Liver (tissue), 9 donors: ENCODE results near the gene MSH6. TPM values are rescaled to one million over a fixed set of nuclear protein-coding genes. Genes with fewer than 3 reads are reported as not detected.

Experiments
- DNase-seq: peaks from one replicate; pipeline ENCODE4 v3.0.0-alpha.2; 2017; ENCODE audit warnings: low spot score
- H3K27ac ChIP-seq, 2 donors: one replicate each; pipeline ENCODE4 v1.7.0; 2013; ENCODE audit warnings: inconsistent platforms in 2 of 2, low read length in 2 of 2, control low read depth in 1 of 2, low read depth in 1 of 2, mild to moderate bottlenecking in 1 of 2
- H3K27me3 ChIP-seq, 4 donors: one replicate each; pipeline versions ENCODE4 v1.6.1 to v1.7.0; 2013; ENCODE audit warnings: low read length in 3 of 4, inconsistent platforms in 1 of 4, mild to moderate bottlenecking in 1 of 4, moderate library complexity in 1 of 4; ENCODE audit not compliant: control insufficient read depth in 4 of 4, insufficient read depth in 4 of 4
- H3K36me3 ChIP-seq, 4 donors: one replicate each; pipeline versions ENCODE4 v1.6.1 to v1.7.0; 2013; ENCODE audit warnings: low read length in 3 of 4, mild to moderate bottlenecking in 3 of 4, low read depth in 1 of 4, moderate library complexity in 1 of 4; ENCODE audit not compliant: control insufficient read depth in 4 of 4, insufficient read depth in 3 of 4
- H3K4me1 ChIP-seq, 4 donors: one replicate each; pipeline versions ENCODE4 v1.6.1 to v1.7.0; 2013; ENCODE audit warnings: low read length in 3 of 4, mild to moderate bottlenecking in 3 of 4, moderate library complexity in 1 of 4; ENCODE audit not compliant: control insufficient read depth in 4 of 4, insufficient read depth in 4 of 4
- H3K4me3 ChIP-seq, 3 donors: one replicate each; pipeline versions ENCODE4 v1.6.1 to v1.7.0; 2013; ENCODE audit warnings: low read length in 3 of 3, control low read depth in 1 of 3, low read depth in 1 of 3, mild to moderate bottlenecking in 1 of 3
- H3K9ac ChIP-seq, 2 donors: one replicate each; pipeline ENCODE4 v1.7.0; 2013; ENCODE audit warnings: low read length in 2 of 2, mild to moderate bottlenecking in 2 of 2, moderate library complexity in 2 of 2, control low read depth in 1 of 2, low read depth in 1 of 2
- H3K9me3 ChIP-seq, 4 donors: one replicate each; pipeline versions ENCODE4 v1.6.1 to v1.7.0; 2013; ENCODE audit warnings: low read length in 3 of 4; ENCODE audit not compliant: control insufficient read depth in 4 of 4
- EGR1 ChIP-seq, 2 donors: IDR thresholded peaks; 2 replicates each; pipeline ENCODE4 v1.6.1; 2016 to 2018; ENCODE audit warnings: antibody characterized with exemption in 2 of 2, low read depth in 2 of 2
- FOXA1 ChIP-seq: IDR thresholded peaks from 2 replicates; pipeline ENCODE4 v1.6.1; 2016; ENCODE audit warnings: antibody characterized with exemption
- FOXA2 ChIP-seq: IDR thresholded peaks from 2 replicates; pipeline ENCODE4 v1.6.1; 2016; ENCODE audit warnings: antibody characterized with exemption
- GABPA ChIP-seq, 2 donors: IDR thresholded peaks in 1 of 2; conservative IDR thresholded peaks in 1 of 2; 2 replicates each; pipeline ENCODE4 v1.6.1; 2016; ENCODE audit warnings: antibody characterized with exemption in 2 of 2, mild to moderate bottlenecking in 1 of 2, moderate library complexity in 1 of 2
- HNF4A ChIP-seq, 2 donors: conservative IDR thresholded peaks; 2 replicates each; pipeline ENCODE4 v1.6.1; 2016; ENCODE audit warnings: antibody characterized with exemption in 2 of 2, mild to moderate bottlenecking in 2 of 2
- HNF4G ChIP-seq: IDR thresholded peaks from 2 replicates; pipeline ENCODE4 v1.6.1; 2016; ENCODE audit warnings: antibody characterized with exemption
- JUND ChIP-seq, 2 donors: IDR thresholded peaks; 2 replicates each; pipeline ENCODE4 v1.6.1; 2016; ENCODE audit warnings: antibody characterized with exemption in 2 of 2
- NR2F2 ChIP-seq: IDR thresholded peaks from 2 replicates; pipeline ENCODE4 v1.6.1; 2016; ENCODE audit warnings: antibody characterized with exemption
- RXRA ChIP-seq, 2 donors: IDR thresholded peaks; 2 replicates each; pipeline ENCODE4 v1.6.1; 2017 to 2018; ENCODE audit warnings: antibody characterized with exemption in 2 of 2, mild to moderate bottlenecking in 1 of 2
- SP1 ChIP-seq: IDR thresholded peaks from 2 replicates; pipeline ENCODE4 v1.6.1; 2018; ENCODE audit warnings: antibody characterized with exemption, mild to moderate bottlenecking
- TAF1 ChIP-seq: conservative IDR thresholded peaks from 2 replicates; pipeline ENCODE4 v1.6.1; 2016; ENCODE audit warnings: antibody characterized with exemption, mild to moderate bottlenecking
- YY1 ChIP-seq: IDR thresholded peaks from 2 replicates; pipeline ENCODE4 v1.6.1; 2016; ENCODE audit warnings: antibody characterized with exemption, mild to moderate bottlenecking
- WGBS: extraction: QIAGEN DNeasy Blood & Tissue Kit; methylation state at CpG from one replicate; pipeline ENCODE4 v1.1.7; 2013; 5-methylcytosine and 5-hydroxymethylcytosine counted together
- polyA plus RNA-seq, 2 donors: library from polyadenylated mRNA; stranded (reverse) in 1 of 2; unstranded in 1 of 2; fragments of 200-250 nt in 1 of 2; fragments of >200 nt in 1 of 2; fragmentation: Nextera tagmentation in 1 of 2; extraction: Ambion mirVana in 1 of 2; gene quantifications; one replicate each; pipeline versions ENCODE4 v1.2.1 to v1.2.3, GENCODE V29; 2013 to 2015
- total RNA-seq, 2 donors: library from RNA; depleted of rRNA; stranded (reverse); fragments of >200 nt; gene quantifications; one replicate each; pipeline ENCODE4 v1.2.3, GENCODE V29; 2014
- TF ChIP-seq, protein P1 (sequence below): IDR thresholded peaks from 2 replicates; pipeline ENCODE4 v1.6.1; 2016; ENCODE audit warnings: antibody characterized with exemption
- TF ChIP-seq, protein P2 (sequence below): IDR thresholded peaks from 2 replicates; pipeline ENCODE4 v1.6.1; 2016; ENCODE audit warnings: antibody characterized with exemption, mild to moderate bottlenecking
- TF ChIP-seq, protein P3 (sequence below): IDR thresholded peaks from 2 replicates; pipeline ENCODE4 v1.6.1; 2016; ENCODE audit warnings: antibody characterized with exemption
- TF ChIP-seq, protein P4 (sequence below): IDR thresholded peaks from 2 replicates; pipeline ENCODE4 v1.6.1; 2016; ENCODE audit warnings: antibody characterized with exemption
- donor health status: healthy.
- donor health status: healthy.
- donor health status: healthy.
- donor health status: healthy.
- donor health status: healthy.

Gene MSH6
- total and polyA plus RNA-seq, 4 donors = 5.3 to 40.5 (median 17.6) TPM

DNA sequence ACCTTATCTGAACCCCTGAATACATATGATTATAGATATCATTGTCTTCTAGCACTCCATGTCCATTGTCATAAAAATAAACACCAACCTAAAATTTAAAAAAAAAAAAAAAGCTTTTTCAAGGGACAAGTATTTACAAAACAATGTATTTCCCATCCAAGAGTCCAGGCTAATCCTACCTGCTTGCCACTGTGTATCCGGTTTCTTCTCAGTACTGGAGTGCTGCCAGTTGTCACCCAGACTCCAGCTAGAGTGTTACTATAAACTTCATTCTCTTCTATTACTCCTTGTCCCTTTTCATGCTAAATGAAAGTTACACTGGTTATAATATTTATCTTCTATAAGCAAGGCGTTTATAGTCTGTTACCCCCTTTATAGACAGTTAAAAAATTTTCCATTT lies 35.8 kb downstream of the MSH6 start:
- Histone ChIP-seq H3K9ac (no peak overlapping the region), H3K4me3 (no peak overlapping the region), H3K9me3 (no peaks in the 10 kb centered on the region), H3K36me3 (peaks cover 2 to 63% (median 52%) of the 10 kb centered on the region in 4 donors), H3K27me3 (no peaks in the 10 kb centered on the region), H3K27ac (no peak overlapping the region), H3K4me1 (no peaks in the 10 kb centered on the region)
- no peak for DNase-seq
- 91% methylated on average over 2 of the region's 2 CpGs for WGBS
- TF ChIP-seq, protein P1, sequence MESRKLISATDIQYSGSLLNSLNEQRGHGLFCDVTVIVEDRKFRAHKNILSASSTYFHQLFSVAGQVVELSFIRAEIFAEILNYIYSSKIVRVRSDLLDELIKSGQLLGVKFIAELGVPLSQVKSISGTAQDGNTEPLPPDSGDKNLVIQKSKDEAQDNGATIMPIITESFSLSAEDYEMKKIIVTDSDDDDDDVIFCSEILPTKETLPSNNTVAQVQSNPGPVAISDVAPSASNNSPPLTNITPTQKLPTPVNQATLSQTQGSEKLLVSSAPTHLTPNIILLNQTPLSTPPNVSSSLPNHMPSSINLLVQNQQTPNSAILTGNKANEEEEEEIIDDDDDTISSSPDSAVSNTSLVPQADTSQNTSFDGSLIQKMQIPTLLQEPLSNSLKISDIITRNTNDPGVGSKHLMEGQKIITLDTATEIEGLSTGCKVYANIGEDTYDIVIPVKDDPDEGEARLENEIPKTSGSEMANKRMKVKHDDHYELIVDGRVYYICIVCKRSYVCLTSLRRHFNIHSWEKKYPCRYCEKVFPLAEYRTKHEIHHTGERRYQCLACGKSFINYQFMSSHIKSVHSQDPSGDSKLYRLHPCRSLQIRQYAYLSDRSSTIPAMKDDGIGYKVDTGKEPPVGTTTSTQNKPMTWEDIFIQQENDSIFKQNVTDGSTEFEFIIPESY = no peak
- TF ChIP-seq, protein P2, sequence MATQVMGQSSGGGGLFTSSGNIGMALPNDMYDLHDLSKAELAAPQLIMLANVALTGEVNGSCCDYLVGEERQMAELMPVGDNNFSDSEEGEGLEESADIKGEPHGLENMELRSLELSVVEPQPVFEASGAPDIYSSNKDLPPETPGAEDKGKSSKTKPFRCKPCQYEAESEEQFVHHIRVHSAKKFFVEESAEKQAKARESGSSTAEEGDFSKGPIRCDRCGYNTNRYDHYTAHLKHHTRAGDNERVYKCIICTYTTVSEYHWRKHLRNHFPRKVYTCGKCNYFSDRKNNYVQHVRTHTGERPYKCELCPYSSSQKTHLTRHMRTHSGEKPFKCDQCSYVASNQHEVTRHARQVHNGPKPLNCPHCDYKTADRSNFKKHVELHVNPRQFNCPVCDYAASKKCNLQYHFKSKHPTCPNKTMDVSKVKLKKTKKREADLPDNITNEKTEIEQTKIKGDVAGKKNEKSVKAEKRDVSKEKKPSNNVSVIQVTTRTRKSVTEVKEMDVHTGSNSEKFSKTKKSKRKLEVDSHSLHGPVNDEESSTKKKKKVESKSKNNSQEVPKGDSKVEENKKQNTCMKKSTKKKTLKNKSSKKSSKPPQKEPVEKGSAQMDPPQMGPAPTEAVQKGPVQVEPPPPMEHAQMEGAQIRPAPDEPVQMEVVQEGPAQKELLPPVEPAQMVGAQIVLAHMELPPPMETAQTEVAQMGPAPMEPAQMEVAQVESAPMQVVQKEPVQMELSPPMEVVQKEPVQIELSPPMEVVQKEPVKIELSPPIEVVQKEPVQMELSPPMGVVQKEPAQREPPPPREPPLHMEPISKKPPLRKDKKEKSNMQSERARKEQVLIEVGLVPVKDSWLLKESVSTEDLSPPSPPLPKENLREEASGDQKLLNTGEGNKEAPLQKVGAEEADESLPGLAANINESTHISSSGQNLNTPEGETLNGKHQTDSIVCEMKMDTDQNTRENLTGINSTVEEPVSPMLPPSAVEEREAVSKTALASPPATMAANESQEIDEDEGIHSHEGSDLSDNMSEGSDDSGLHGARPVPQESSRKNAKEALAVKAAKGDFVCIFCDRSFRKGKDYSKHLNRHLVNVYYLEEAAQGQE = no peak
- TF ChIP-seq EGR1 (IDR thresholded peaks at IDR 0.05; ENCODE audit: low read depth in 2 of 2) (no peak), JUND (IDR thresholded peaks at IDR 0.05) (no peak), SP1 (no peak), HNF4G (no peak), TAF1 (no peak), YY1 (no peak), FOXA2 (no peak), FOXA1 (no peak), GABPA (IDR thresholded peaks at IDR 0.05 in 1 of 2, conservative IDR thresholded peaks at IDR 0.05 in 1 of 2) (no peak), NR2F2 (no peak), HNF4A (conservative IDR thresholded peaks at IDR 0.05) (no peak)
- TF ChIP-seq, protein P3, sequence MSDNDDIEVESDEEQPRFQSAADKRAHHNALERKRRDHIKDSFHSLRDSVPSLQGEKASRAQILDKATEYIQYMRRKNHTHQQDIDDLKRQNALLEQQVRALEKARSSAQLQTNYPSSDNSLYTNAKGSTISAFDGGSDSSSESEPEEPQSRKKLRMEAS = no peak
- TF ChIP-seq, protein P4, sequence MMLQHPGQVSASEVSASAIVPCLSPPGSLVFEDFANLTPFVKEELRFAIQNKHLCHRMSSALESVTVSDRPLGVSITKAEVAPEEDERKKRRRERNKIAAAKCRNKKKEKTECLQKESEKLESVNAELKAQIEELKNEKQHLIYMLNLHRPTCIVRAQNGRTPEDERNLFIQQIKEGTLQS = no peak

DNA sequence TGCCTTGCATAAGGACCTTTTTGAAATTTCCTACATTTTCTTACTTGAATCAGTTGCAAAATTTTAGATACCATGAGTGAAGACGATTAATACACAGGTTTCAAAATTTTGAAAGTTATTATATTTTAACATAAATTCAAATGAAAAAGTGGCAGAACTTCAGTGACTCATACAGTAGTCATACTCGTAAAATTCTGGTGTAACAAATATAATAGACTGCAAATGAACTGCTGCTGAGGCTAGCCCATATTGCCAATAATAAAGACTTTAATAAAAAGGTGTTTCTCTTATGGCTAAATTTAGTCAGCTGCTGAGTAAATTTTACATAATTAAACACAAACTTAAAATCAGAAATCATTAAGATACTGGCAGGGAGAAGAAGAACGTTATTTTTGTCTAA lies 36.9 kb downstream of the MSH6 start:
- 94% methylated on average over 3 of the region's 3 CpGs for WGBS
- TF ChIP-seq FOXA2 (no peak), RXRA (IDR thresholded peaks at IDR 0.05) (no peak), JUND (IDR thresholded peaks at IDR 0.05) (no peak), FOXA1 (no peak), NR2F2 (no peak), HNF4G (no peak), SP1 (no peak)
- TF ChIP-seq, protein P1 = no peak
- TF ChIP-seq, protein P3 = no peak
- TF ChIP-seq, protein P2 = no peak
- Histone ChIP-seq H3K36me3 (peaks cover 2 to 61% (median 49%) of the 10 kb centered on the region in 4 donors), H3K4me3 (no peak overlapping the region), H3K4me1 (no peaks in the 10 kb centered on the region), H3K9ac (no peak overlapping the region), H3K9me3 (no peaks in the 10 kb centered on the region), H3K27me3 (no peaks in the 10 kb centered on the region), H3K27ac (no peak overlapping the region)
- DNase-seq = no peak
